H9 (cell line): ENCODE data around the gene GMPR. TPM values are rescaled to one million over a fixed set of nuclear protein-coding genes. Genes with fewer than 3 reads are reported as not detected.

ENCODE experiments used
- DNase-seq: peaks from one replicate; pipeline ENCODE4 v3.0.0-alpha.2; 2017
- H2AFZ ChIP-seq: one replicate; pipeline ENCODE4 v1.6.1; 2013; ENCODE audit warnings: mild to moderate bottlenecking, low read length, control low read depth, moderate library complexity
- H2AK5ac ChIP-seq: 2 replicates; pipeline ENCODE4 v1.6.1; 2013; ENCODE audit warnings: low read length, control low read depth, mixed read lengths; ENCODE audit not compliant: insufficient read length
- H2BK120ac ChIP-seq: one replicate; pipeline ENCODE4 v1.6.1; 2013; ENCODE audit warnings: low read depth, mild to moderate bottlenecking, low read length, control low read depth, inconsistent platforms; ENCODE audit not compliant: poor library complexity, severe bottlenecking
- H2BK12ac ChIP-seq: 2 replicates; pipeline ENCODE4 v1.6.1; 2013; ENCODE audit warnings: low read length, control low read depth, mixed read lengths, low read depth; ENCODE audit not compliant: insufficient read length
- H2BK15ac ChIP-seq: 2 replicates; pipeline ENCODE4 v1.6.1; 2013; ENCODE audit warnings: low read depth, low read length, control low read depth
- H2BK20ac ChIP-seq: one replicate; pipeline ENCODE4 v1.6.1; 2013; ENCODE audit warnings: low read depth, mild to moderate bottlenecking, low read length, control low read depth, inconsistent platforms; ENCODE audit not compliant: poor library complexity, severe bottlenecking
- H2BK5ac ChIP-seq: 2 replicates; pipeline ENCODE4 v1.6.1; 2013; ENCODE audit warnings: low read length, control low read depth, mixed read lengths; ENCODE audit not compliant: insufficient read length
- H3K14ac ChIP-seq: 2 replicates; pipeline ENCODE4 v1.6.1; 2013; ENCODE audit warnings: low read length, control low read depth; ENCODE audit not compliant: insufficient read depth
- H3K18ac ChIP-seq: 2 replicates; pipeline ENCODE4 v1.6.1; 2013; ENCODE audit warnings: low read depth, mild to moderate bottlenecking, mixed read lengths, low read length, control low read depth; ENCODE audit not compliant: insufficient read length
- H3K23ac ChIP-seq: 2 replicates; pipeline ENCODE4 v1.6.1; 2013; ENCODE audit warnings: low read length, control low read depth, mixed read lengths, low read depth; ENCODE audit not compliant: insufficient read length
- H3K23me2 ChIP-seq: 2 replicates; pipeline ENCODE4 v1.6.1; 2013; ENCODE audit warnings: low read depth, mild to moderate bottlenecking, mixed read lengths, low read length, control low read depth; ENCODE audit not compliant: insufficient read length, poor library complexity, severe bottlenecking
- H3K27ac ChIP-seq: 2 replicates; pipeline ENCODE4 v1.5.1; 2013; ENCODE audit warnings: low read length, control low read depth, mixed read lengths, low read depth; ENCODE audit not compliant: insufficient read length
- H3K27me3 ChIP-seq: 2 replicates; pipeline ENCODE4 v1.6.1; 2013; ENCODE audit warnings: low read length, control low read depth, inconsistent platforms; ENCODE audit not compliant: insufficient read depth
- H3K4ac ChIP-seq: 2 replicates; pipeline ENCODE4 v1.6.1; 2013; ENCODE audit warnings: low read depth, mild to moderate bottlenecking, control low read depth, inconsistent platforms, low read length, moderate library complexity
- H3K4me1 ChIP-seq: 2 replicates; pipeline ENCODE4 v1.6.1; 2013; ENCODE audit warnings: low read length, control low read depth, inconsistent platforms; ENCODE audit not compliant: insufficient read depth
- H3K4me2 ChIP-seq: 2 replicates; pipeline ENCODE4 v1.6.1; 2013; ENCODE audit warnings: low read length, control low read depth, mixed read lengths; ENCODE audit not compliant: insufficient read length, insufficient read depth
- H3K56ac ChIP-seq: 2 replicates; pipeline ENCODE4 v1.6.1; 2013; ENCODE audit warnings: low read depth, mild to moderate bottlenecking, mixed read lengths, low read length, control low read depth; ENCODE audit not compliant: insufficient read length
- H3K79me1 ChIP-seq: 2 replicates; pipeline ENCODE4 v1.6.1; 2013; ENCODE audit warnings: low read depth, mild to moderate bottlenecking, moderate library complexity, low read length, control low read depth, inconsistent platforms; ENCODE audit not compliant: insufficient read depth, poor library complexity, severe bottlenecking
- H3K79me2 ChIP-seq: 2 replicates; pipeline ENCODE4 v1.6.1; 2013; ENCODE audit warnings: low read length, control low read depth, inconsistent platforms; ENCODE audit not compliant: insufficient read depth
- H3K9ac ChIP-seq: 2 replicates; pipeline ENCODE4 v1.6.1; 2013; ENCODE audit warnings: low read length, control low read depth, mixed read lengths; ENCODE audit not compliant: insufficient read length; ENCODE audit errors: extremely low read depth
- H3K9me3 ChIP-seq: one replicate; pipeline ENCODE4 v1.6.1; 2013; ENCODE audit warnings: low read depth, low read length, inconsistent platforms; ENCODE audit not compliant: control insufficient read depth
- H3T11ph ChIP-seq: one replicate; pipeline ENCODE4 v1.6.1; 2013; ENCODE audit warnings: mild to moderate bottlenecking, low read length, control low read depth, inconsistent platforms
- H4K20me1 ChIP-seq: one replicate; pipeline ENCODE4 v1.6.1; 2013; ENCODE audit not compliant: control insufficient read depth, insufficient read length, insufficient read depth
- H4K5ac ChIP-seq: 2 replicates; pipeline ENCODE4 v1.6.1; 2013; ENCODE audit warnings: low read depth, mild to moderate bottlenecking, mixed read lengths, low read length, control low read depth; ENCODE audit not compliant: insufficient read length
- H4K8ac ChIP-seq: replicated peaks from 2 replicates; pipeline ENCODE4 v1.6.1; 2013; ENCODE audit warnings: low read length, control low read depth, mixed read lengths, low read depth; ENCODE audit not compliant: insufficient read length
- H4K91ac ChIP-seq: 2 replicates; pipeline ENCODE4 v1.6.1; 2013; ENCODE audit warnings: low read depth, mild to moderate bottlenecking, moderate library complexity, mixed read lengths, low read length, control low read depth; ENCODE audit not compliant: insufficient read length
- H3K27ac Mint-ChIP-seq, 3 experiments: 2 replicates in 2 of 3; 3 replicates in 1 of 3; pipeline ENCODE4 v1.8.0; 2020 to 2021; ENCODE audit warnings: mixed read lengths in 3 of 3, mild to moderate bottlenecking in 1 of 3, moderate library complexity in 1 of 3
- H3K27me3 Mint-ChIP-seq: 2 replicates; pipeline ENCODE4 v1.8.0; 2021; ENCODE audit warnings: low read depth, mild to moderate bottlenecking, moderate library complexity, mixed read lengths
- H3K36me3 Mint-ChIP-seq, 3 experiments: 2 replicates in 2 of 3; 3 replicates in 1 of 3; pipeline ENCODE4 v1.8.0; 2020 to 2021; ENCODE audit warnings: low read depth in 3 of 3, mixed read lengths in 3 of 3; ENCODE audit not compliant: insufficient read depth in 1 of 3
- H3K4me1 Mint-ChIP-seq, 2 experiments: 2 replicates each; pipeline ENCODE4 v1.8.0; 2020; ENCODE audit warnings: mixed read lengths in 2 of 2
- H3K4me3 Mint-ChIP-seq, 2 experiments: 2 replicates in 1 of 2; 3 replicates in 1 of 2; pipeline ENCODE4 v1.8.0; 2020 to 2021; ENCODE audit warnings: mild to moderate bottlenecking in 2 of 2, mixed read lengths in 2 of 2, moderate library complexity in 1 of 2
- H3K9me3 Mint-ChIP-seq, 2 experiments: 2 replicates in 1 of 2; 3 replicates in 1 of 2; pipeline ENCODE4 v1.8.0; 2020; ENCODE audit warnings: mild to moderate bottlenecking in 2 of 2, mixed read lengths in 2 of 2, moderate library complexity in 1 of 2
- CTCF ChIP-seq: fragments of 200-600 bp; sonication (generic); conservative IDR thresholded peaks from 3 replicates; pipeline ENCODE4 v1.8.0; 2021; ENCODE audit warnings: antibody characterized with exemption, mild to moderate bottlenecking
- WGBS: extraction: QIAGEN DNeasy Blood & Tissue Kit; methylation state at CpG from one replicate; pipeline ENCODE4 v1.1.7; 2013; ENCODE audit warnings: missing lambda C conversion rate, low lambda C conversion rate, mixed read lengths; ENCODE audit not compliant: insufficient read length; ENCODE audit errors: extremely low coverage; 5-methylcytosine and 5-hydroxymethylcytosine counted together
- total RNA-seq: library from RNA; stranded (reverse); gene quantifications from 2 replicates; pipeline ENCODE4 v1.2.1, GENCODE V29; 2021

Gene GMPR
- total RNA-seq, 1 experiment from 2014 or later: 0.70 TPM

- WGBS: no CpG with 5 or more reads among the region's 3 CpGs
- Histone ChIP-seq H3K23me2 (no peaks in the 10 kb centered on the region), H3K79me1 (no peaks in the 10 kb centered on the region), H3K4me1 (no peaks in the 10 kb centered on the region), H3K23ac (no peak overlapping the region), H2BK12ac (no peak overlapping the region), H3K4ac (no peak overlapping the region), H3K14ac (no peak overlapping the region), H3K27me3 (no peaks in the 10 kb centered on the region), H2AK5ac (no peak overlapping the region), H4K8ac (no peak overlapping the region), H2AFZ (no peak overlapping the region), H2BK15ac (no peak overlapping the region), H3K18ac (no peak overlapping the region), H3K79me2 (no peaks in the 10 kb centered on the region), H3K9me3 (no peaks in the 10 kb centered on the region), H3K9ac (no peak overlapping the region), H2BK120ac (no peak overlapping the region), H3T11ph (no peak overlapping the region), H3K56ac (no peak overlapping the region), H3K4me2 (no peak overlapping the region), H4K20me1 (no peaks in the 10 kb centered on the region), H4K5ac (no peak overlapping the region), H4K91ac (no peak overlapping the region), H2BK20ac (no peak overlapping the region), H3K27ac (no peak overlapping the region), H2BK5ac (no peak overlapping the region)
- Mint-ChIP-seq H3K9me3 (peaks cover 0 to 8% of the 10 kb centered on the region in 2 experiments; a peak in 2 of 5 replicates), H3K4me1 (peaks cover 0 to 11% of the 10 kb centered on the region in 2 experiments; a peak in 2 of 4 replicates), H3K27ac (no peak overlapping the region), H3K27me3 (peaks cover 3% of the 10 kb centered on the region; the same call in 1 of the 2 replicates), H3K36me3 (no peaks in the 10 kb centered on the region; a peak in 1 of 7 replicates), H3K4me3 (no peak overlapping the region)
- no peak for DNase-seq
- TF ChIP-seq CTCF: no peak
Observed at GRCh38 chr6:16222826-16223225, 15.6 kb upstream of the GMPR start.
